NCI-H187 (cell line): Measurements from ENCODE around the gene LMBR1.
"Not testable (repeated sequence)": the region's sequence is repeated elsewhere in the genome, so short reads cannot be mapped to it uniquely, and the experiment has no call there.

Experiments used
- DNase-seq, 2 experiments: peaks; one replicate each; lab custom pipeline; 2025; lab: John Stamatoyannopoulos, UW

LMBR1 gene

GRCh38 chr7:156906200-156906649, 13.2 kb upstream of the LMBR1 start:
- no peak for DNase-seq

GRCh38 chr7:156903232-156903909, 10.4 kb upstream of the LMBR1 start:
- no peak for DNase-seq

DNA sequence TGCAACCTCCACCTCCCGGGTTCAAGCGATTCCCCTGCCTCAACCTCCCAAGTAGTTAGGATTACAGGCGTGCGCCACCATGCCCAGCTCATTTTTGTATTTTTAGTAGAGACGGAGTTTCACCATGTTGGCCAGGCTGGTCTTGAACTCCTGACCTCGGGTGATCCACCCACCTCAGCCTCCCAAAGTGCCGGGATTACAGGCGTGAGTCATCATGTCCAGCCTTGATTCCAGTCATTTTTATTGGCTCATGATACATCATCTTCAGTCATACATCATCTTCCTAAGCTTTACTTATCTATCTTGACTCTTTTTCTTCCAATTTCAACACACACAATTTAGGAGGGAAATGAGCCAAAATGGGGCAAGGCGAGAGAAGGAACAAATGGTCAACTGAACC, 7.1 kb upstream of the LMBR1 start:
- DNase-seq, result not testable (repeated sequence)

- DNase-seq, result no peak
These were observed 6.0 kb upstream of the LMBR1 start for GRCh38 chr7:156898938-156899337.

GRCh38 chr7:156897673-156898072, 4.7 kb upstream of the LMBR1 start:
- no peak for DNase-seq

GRCh38 chr7:156896388-156897022, 3.5 kb upstream of the LMBR1 start:
- DNase-seq, result no peak

- no peak for DNase-seq
These were observed 2.2 kb upstream of the LMBR1 start for GRCh38 chr7:156895024-156895780.

GRCh38 chr7:156892081-156892800, 742 bp downstream of the LMBR1 start:
- DNase-seq, result no peak

DNA sequence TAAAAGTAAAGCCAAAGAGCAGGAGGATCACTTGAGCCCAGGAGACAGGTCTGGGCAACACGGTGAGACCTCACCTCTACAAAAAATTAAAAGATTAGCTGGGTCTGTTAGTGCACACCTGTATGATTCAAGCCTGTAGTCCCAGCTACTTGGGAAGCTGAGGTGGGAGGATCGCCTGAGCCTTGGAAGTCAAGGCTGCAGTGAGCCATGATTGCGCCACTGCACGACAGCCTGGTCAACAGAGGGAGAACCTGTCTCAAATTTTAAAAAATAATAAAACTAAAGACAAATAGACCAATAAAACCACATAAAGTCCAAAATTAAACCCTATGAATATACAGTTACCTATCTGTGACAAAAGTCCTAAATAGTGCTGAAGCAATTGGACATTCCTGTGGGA, 3.2 kb downstream of the LMBR1 start:
- no peak for DNase-seq

DNA sequence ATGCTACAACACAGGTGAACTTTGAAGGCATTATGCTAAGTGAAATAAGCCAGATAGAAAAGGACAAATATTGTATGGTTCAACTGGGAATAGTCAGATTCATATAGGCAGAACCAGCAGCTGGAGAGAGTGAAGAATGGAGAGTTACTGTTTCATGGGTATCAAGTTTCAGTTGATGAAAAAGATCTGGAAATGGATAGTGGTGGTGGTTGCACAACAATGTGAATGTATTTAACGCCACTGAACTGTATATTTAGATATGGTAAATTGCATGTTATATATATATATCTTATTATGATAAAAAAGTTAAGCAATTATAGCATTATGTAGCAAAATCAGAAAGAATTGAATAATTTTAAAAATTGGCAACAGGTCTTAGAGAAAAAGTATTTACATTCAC, 3.9 kb downstream of the LMBR1 start:
- no peak for DNase-seq

GRCh38 chr7:156886020-156886795, 6.8 kb downstream of the LMBR1 start:
- DNase-seq, result no peak

DNA sequence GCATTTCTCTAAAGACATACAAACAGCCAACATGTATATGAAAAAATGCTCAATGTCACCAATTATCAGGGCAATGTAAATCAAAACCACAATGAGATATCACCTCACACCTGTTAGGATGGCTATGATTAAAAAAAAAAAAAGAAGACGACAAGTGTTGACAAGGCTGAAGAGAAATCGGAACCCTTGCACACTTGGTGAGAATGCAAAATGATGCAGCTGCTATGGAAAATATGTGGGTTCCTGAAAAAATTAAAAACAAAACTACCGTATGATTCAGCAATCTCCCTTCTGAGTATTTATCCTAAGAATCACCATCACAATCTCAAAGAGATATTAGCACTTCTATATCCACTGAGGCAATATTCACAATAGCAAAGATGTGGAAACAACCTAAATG, 11.3 kb downstream of the LMBR1 start:
- no peak for DNase-seq

DNA sequence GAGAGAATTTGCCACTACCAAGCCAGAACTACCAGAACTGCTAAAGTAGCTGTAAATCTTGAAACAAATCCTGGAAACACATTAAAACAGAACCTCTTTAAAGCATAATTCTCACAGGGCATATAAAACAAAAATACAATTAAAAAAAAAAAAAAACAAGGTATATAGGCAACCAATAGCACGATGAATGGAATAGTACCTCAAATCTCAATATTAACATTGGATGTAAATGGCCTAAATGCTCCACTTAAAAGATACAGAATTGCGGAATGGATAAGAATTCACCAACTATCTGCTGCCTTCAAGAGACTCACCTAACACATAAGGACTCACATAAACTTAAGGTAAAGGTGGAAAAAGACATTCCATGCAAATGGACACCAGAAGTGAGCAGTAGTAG, 17.2 kb downstream of the LMBR1 start:
- no peak for DNase-seq

DNA sequence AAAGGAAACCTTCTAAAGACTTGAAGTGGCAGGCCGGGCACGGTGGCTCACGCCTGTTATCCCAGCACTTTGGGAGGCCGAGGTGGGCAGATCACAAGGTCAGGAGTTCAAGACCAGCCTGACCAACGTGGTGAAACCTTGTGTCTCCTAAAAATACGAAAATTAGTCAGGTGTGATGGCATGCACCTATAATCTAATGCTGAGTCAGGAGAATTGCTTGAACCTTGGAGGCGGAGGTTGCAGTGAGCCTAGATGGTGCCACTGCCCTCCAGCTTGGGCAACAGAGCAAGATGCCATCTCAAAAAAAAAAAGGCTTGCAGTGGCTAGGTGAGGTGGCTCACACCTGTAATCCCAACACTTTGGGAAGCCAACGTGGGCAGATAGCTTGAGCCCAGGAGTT, 24.6 kb downstream of the LMBR1 start:
- DNase-seq, result not testable (repeated sequence)

DNA sequence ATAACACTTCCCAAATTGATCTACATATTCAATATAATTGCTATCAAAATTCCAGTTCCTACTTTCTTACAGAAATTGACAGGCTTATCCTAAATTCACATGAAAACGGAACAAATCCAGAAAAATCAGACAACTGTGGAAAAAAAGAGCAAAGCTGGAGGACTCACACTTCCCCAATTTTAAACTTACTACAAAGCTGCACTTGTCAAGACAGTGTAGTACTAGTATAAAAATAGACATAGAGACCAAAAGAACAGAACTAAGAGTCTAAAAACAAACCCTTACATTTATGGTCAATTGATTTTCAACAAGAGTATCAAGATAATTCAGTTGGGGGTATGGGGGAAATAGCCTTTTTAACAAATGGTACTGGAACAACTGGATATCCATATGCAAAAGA, 27.5 kb downstream of the LMBR1 start:
- DNase-seq, result no peak

- not testable (repeated sequence) for DNase-seq
These were observed 31.0 kb downstream of the LMBR1 start for GRCh38 chr7:156862022-156862421.

GRCh38 chr7:156861212-156861611, 31.8 kb downstream of the LMBR1 start:
- DNase-seq, result no peak

GRCh38 chr7:156860099-156860498, 32.9 kb downstream of the LMBR1 start:
- DNase-seq, result not testable (repeated sequence)

DNA sequence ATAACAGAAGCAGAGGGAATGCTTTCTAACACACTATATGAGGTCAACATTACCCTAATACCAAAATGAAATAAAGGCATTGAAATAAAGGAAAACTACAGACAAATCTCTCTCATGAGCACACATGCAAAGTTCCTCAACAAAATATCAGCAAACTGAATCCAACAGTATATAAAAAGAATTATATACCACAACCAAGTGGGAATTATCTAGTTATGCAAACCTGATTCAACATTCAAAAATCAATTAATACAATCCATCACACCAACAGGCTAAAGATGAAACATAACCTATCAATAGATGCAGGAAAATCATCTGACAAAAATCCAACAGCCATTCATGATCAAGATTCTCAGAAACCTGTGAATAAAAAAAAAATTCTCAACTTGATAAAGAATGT, 34.5 kb downstream of the LMBR1 start:
- DNase-seq, result no peak

DNA sequence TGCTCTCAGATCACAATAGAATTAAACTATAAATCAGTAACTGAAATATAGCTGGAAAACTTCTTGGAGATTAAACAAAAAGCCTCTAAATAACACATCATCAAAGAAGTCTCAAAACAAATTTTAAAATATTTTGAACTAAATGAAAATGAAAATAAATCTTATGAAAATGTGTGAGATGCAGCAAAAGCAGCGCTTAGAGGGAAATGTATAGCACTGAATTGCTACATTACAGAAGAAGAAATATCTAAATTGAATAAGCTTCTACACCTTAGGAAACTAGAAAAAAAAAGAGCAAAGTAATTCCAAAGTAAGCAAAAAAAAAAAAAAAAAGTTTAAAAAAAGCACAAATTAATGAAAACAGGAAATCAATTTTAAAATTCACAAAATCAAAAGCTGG, 35.2 kb downstream of the LMBR1 start:
- DNase-seq, result no peak

DNA sequence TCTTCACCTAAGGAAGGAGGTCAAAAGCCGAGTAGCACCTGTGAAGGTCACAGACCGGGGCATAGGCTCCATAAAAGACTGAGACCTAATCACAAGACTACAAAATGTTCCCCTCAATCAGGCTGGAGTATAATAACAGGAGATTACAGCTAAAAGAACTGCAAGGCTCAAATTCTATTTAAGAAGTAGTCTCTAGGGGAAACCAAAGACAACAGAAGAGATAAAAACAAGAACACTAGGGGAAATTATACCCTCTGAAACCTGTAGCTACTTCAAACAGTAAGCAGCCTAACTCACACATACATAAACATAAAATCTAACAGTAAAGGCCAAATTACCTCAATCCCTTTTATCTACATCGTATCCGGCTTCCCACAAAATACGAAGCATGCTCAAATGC, 38.3 kb downstream of the LMBR1 start:
- no peak for DNase-seq

- no peak for DNase-seq
These were observed 44.0 kb downstream of the LMBR1 start for GRCh38 chr7:156848979-156849378.
